ENCODE measurements around the gene CDKAL1.

CDKAL1 gene

DNA sequence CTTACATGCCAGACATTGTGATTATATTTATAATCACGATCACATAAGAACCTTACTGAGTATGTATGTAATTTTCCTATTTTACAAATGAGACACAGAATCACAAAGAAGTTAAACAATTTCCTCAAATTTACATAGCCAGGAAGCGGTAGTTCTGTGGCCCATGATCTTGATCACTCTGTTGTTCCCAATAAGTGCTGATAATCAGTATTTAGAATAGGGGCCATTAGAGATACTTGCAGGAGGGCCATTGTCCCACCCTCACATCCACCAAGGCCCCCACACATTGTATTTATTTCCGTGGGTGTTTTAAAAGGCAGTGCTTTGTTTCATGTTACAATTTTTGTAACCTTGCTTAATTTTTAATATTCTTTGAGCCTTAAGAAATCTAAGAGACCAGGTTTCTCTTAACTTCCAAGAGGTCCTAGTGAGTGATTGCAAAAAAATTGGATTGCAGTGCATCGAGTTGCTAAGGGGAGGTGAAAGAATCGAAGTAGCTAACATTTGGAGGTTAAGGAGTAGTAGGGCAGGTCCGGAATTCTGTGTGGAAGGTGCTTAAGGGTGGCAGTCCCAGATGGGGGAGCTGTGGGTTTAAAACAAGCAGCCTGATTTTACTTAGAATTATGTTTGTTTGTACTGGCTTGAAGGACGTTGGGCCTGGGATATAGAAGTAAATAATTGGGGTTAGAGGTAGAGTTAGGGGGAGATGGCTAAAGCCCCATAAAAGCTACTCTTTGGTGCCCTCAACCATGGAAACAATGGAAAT lies 339.4 kb downstream of the CDKAL1 start:
- TF ChIP-seq, protein P1, sequence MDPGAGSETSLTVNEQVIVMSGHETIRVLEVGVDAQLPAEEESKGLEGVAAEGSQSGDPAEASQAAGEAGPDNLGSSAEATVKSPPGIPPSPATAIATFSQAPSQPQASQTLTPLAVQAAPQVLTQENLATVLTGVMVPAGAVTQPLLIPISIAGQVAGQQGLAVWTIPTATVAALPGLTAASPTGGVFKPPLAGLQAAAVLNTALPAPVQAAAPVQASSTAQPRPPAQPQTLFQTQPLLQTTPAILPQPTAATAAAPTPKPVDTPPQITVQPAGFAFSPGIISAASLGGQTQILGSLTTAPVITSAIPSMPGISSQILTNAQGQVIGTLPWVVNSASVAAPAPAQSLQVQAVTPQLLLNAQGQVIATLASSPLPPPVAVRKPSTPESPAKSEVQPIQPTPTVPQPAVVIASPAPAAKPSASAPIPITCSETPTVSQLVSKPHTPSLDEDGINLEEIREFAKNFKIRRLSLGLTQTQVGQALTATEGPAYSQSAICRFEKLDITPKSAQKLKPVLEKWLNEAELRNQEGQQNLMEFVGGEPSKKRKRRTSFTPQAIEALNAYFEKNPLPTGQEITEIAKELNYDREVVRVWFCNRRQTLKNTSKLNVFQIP (CRISPR knock-in tag; IDR thresholded peaks at IDR 0.05; ENCODE audit: borderline replicate concordance, low read depth) = no peak
- TF ChIP-seq ARNTL (CRISPR knock-in tag; IDR thresholded peaks at IDR 0.05; ENCODE audit: borderline replicate concordance, low read depth) (no peak), SNAI2 (CRISPR knock-in tag; IDR thresholded peaks at IDR 0.05) (no peak), RARB (CRISPR knock-in tag; IDR thresholded peaks at IDR 0.05) (no peak), TOX (CRISPR knock-in tag; IDR thresholded peaks at IDR 0.05; ENCODE audit: borderline replicate concordance) (no peak), GLIS3 (CRISPR knock-in tag; IDR thresholded peaks at IDR 0.05) (no peak), OSR1 (CRISPR knock-in tag; IDR thresholded peaks at IDR 0.05) (no peak), ESRRG (CRISPR knock-in tag; IDR thresholded peaks at IDR 0.05) (no peak), BACH2 (CRISPR knock-in tag; IDR thresholded peaks at IDR 0.05; ENCODE audit: borderline replicate concordance) (no peak)
- TF ChIP-seq, protein P2, sequence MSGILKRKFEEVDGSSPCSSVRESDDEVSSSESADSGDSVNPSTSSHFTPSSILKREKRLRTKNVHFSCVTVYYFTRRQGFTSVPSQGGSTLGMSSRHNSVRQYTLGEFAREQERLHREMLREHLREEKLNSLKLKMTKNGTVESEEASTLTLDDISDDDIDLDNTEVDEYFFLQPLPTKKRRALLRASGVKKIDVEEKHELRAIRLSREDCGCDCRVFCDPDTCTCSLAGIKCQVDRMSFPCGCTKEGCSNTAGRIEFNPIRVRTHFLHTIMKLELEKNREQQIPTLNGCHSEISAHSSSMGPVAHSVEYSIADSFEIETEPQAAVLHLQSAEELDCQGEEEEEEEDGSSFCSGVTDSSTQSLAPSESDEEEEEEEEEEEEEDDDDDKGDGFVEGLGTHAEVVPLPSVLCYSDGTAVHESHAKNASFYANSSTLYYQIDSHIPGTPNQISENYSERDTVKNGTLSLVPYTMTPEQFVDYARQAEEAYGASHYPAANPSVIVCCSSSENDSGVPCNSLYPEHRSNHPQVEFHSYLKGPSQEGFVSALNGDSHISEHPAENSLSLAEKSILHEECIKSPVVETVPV (CRISPR knock-in tag; IDR thresholded peaks at IDR 0.05) = no peak
- TF ChIP-seq, protein P3, sequence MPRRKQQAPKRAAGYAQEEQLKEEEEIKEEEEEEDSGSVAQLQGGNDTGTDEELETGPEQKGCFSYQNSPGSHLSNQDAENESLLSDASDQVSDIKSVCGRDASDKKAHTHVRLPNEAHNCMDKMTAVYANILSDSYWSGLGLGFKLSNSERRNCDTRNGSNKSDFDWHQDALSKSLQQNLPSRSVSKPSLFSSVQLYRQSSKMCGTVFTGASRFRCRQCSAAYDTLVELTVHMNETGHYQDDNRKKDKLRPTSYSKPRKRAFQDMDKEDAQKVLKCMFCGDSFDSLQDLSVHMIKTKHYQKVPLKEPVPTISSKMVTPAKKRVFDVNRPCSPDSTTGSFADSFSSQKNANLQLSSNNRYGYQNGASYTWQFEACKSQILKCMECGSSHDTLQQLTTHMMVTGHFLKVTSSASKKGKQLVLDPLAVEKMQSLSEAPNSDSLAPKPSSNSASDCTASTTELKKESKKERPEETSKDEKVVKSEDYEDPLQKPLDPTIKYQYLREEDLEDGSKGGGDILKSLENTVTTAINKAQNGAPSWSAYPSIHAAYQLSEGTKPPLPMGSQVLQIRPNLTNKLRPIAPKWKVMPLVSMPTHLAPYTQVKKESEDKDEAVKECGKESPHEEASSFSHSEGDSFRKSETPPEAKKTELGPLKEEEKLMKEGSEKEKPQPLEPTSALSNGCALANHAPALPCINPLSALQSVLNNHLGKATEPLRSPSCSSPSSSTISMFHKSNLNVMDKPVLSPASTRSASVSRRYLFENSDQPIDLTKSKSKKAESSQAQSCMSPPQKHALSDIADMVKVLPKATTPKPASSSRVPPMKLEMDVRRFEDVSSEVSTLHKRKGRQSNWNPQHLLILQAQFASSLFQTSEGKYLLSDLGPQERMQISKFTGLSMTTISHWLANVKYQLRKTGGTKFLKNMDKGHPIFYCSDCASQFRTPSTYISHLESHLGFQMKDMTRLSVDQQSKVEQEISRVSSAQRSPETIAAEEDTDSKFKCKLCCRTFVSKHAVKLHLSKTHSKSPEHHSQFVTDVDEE (CRISPR knock-in tag; IDR thresholded peaks at IDR 0.05) = no peak
- TF ChIP-seq, protein P4, sequence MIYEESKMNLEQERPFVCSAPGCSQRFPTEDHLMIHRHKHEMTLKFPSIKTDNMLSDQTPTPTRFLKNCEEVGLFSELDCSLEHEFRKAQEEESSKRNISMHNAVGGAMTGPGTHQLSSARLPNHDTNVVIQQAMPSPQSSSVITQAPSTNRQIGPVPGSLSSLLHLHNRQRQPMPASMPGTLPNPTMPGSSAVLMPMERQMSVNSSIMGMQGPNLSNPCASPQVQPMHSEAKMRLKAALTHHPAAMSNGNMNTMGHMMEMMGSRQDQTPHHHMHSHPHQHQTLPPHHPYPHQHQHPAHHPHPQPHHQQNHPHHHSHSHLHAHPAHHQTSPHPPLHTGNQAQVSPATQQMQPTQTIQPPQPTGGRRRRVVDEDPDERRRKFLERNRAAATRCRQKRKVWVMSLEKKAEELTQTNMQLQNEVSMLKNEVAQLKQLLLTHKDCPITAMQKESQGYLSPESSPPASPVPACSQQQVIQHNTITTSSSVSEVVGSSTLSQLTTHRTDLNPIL (CRISPR knock-in tag; IDR thresholded peaks at IDR 0.05; ENCODE audit: low read depth) = no peak
- no peak for ATAC-seq

DNA sequence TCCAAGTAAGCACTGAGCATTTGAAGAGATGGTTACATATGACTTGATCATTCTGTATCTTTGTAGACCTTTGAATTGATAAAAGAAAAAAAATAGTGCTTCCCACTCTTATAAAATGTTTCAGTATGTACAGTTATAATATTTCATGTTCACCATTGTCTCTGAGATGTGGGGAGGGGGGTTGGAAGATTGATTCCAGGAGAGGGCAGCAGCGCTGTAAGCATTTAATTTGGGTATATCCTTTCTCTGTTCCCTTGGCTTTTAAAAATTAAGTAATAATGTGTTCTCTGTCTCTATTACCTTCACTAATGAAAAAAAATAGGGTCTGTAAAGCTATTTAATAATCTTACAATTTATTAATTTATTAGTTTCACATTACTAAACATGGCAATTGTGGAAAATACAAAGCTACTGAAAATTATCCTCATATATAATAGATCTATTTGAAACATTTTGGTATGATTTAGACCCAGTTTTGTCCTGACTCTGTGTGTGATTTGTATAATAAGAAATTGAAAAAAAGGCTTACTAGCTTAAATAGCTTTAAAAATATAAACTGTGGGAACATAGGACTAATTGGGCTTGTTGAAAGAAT lies 341.2 kb downstream of the CDKAL1 start:
- ATAC-seq = peak; percentile 56
- TF ChIP-seq OSR1 (CRISPR knock-in tag; IDR thresholded peaks at IDR 0.05) (no peak), ARNTL (CRISPR knock-in tag; IDR thresholded peaks at IDR 0.05; ENCODE audit: borderline replicate concordance, low read depth) (no peak), ISL1 (CRISPR knock-in tag; IDR thresholded peaks at IDR 0.05) (no peak), TCF4 (CRISPR knock-in tag; IDR thresholded peaks at IDR 0.05; ENCODE audit: borderline replicate concordance) (no peak), ZFP30 (CRISPR knock-in tag; IDR thresholded peaks at IDR 0.05) (no peak), ESRRG (CRISPR knock-in tag; IDR thresholded peaks at IDR 0.05) (no peak), ZNF70 (CRISPR knock-in tag; IDR thresholded peaks at IDR 0.05) (no peak), ZC3H10 (CRISPR knock-in tag; IDR thresholded peaks at IDR 0.05) (no peak), ZFP3 (CRISPR knock-in tag; IDR thresholded peaks at IDR 0.05) (no peak), PPARA (CRISPR knock-in tag; IDR thresholded peaks at IDR 0.05; ENCODE audit: borderline replicate concordance) (no peak), SNAI2 (CRISPR knock-in tag; IDR thresholded peaks at IDR 0.05) (no peak), CSDC2 (CRISPR knock-in tag; IDR thresholded peaks at IDR 0.05) (no peak), ZNF8 (CRISPR knock-in tag; IDR thresholded peaks at IDR 0.05) (no peak)
- TF ChIP-seq, protein P5, sequence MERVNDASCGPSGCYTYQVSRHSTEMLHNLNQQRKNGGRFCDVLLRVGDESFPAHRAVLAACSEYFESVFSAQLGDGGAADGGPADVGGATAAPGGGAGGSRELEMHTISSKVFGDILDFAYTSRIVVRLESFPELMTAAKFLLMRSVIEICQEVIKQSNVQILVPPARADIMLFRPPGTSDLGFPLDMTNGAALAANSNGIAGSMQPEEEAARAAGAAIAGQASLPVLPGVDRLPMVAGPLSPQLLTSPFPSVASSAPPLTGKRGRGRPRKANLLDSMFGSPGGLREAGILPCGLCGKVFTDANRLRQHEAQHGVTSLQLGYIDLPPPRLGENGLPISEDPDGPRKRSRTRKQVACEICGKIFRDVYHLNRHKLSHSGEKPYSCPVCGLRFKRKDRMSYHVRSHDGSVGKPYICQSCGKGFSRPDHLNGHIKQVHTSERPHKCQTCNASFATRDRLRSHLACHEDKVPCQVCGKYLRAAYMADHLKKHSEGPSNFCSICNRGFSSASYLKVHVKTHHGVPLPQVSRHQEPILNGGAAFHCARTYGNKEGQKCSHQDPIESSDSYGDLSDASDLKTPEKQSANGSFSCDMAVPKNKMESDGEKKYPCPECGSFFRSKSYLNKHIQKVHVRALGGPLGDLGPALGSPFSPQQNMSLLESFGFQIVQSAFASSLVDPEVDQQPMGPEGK (CRISPR knock-in tag; IDR thresholded peaks at IDR 0.05; ENCODE audit: borderline replicate concordance) = no peak
- TF ChIP-seq, protein P3 (CRISPR knock-in tag; IDR thresholded peaks at IDR 0.05) = no peak

Measured in SK-N-SH treated with all-trans-retinoic acid at 6 μM for 48 hours (cell line).